Psoas muscle (tissue), 8 donors: ENCODE measurements around the gene PCMTD2. TPM values are rescaled to one million over a fixed set of nuclear protein-coding genes. Genes with fewer than 3 reads are reported as not detected.
A peak's percentile ranks its signal among the peaks of the same experiment; 100 is the strongest.

Experiments
- ATAC-seq, 4 donors: fragments of 200-7000 bp; cut with Tn5 transposase; one replicate each; pipeline ENCODE4 v1.9.1; 2020; ENCODE audit warnings: moderate library complexity in 3 of 4, mild to moderate bottlenecking in 2 of 4
- DNase-seq, 2 donors: peaks; one replicate each; pipeline ENCODE4 v3.0.0-alpha.2; 2020
- H3K27ac ChIP-seq: fragments of 200-600 bp; one replicate; pipeline ENCODE4 v1.8.0; 2022
- H3K27me3 ChIP-seq, 3 donors: fragments of 200-600 bp in 1 of 3; one replicate each; pipeline versions ENCODE4 v1.6.1 to v1.8.0; 2013 to 2022; ENCODE audit warnings: low read length in 2 of 3, mild to moderate bottlenecking in 2 of 3, moderate library complexity in 1 of 3; ENCODE audit not compliant: insufficient read depth in 3 of 3
- H3K36me3 ChIP-seq, 2 donors: fragments of 200-600 bp in 1 of 2; one replicate each; pipeline versions ENCODE4 v1.6.1 to v1.8.0; 2013 to 2022; ENCODE audit warnings: low read depth in 1 of 2, mild to moderate bottlenecking in 1 of 2, moderate library complexity in 1 of 2; ENCODE audit not compliant: insufficient read depth in 1 of 2
- H3K4me1 ChIP-seq: fragments of 200-600 bp; one replicate; pipeline ENCODE4 v1.8.0; 2022
- H3K4me3 ChIP-seq: fragments of 200-600 bp; one replicate; pipeline ENCODE4 v1.8.0; 2022; ENCODE audit warnings: mild to moderate bottlenecking
- H3K9me3 ChIP-seq: fragments of 200-600 bp; one replicate; pipeline ENCODE4 v1.8.0; 2022
- CTCF ChIP-seq: fragments of 200-600 bp; IDR thresholded peaks from one replicate; pipeline ENCODE4 v1.8.0; 2022; ENCODE audit warnings: antibody characterized with exemption
- whole genome bisulfite sequencing, 3 donors: extraction: QIAGEN DNeasy Blood & Tissue Kit; methylation state at CpG; one replicate each; pipeline versions ENCODE4 v1.1.6 to v1.1.7; 2013; 5-methylcytosine and 5-hydroxymethylcytosine counted together
- intact Hi-C, 2 donors: fragments of 100-400 bp; cut with DNase I; formaldehyde crosslinking; loops; one replicate each; pipeline versions ENCODE4 v1.11.0 to v1.14.2; 2022
- polyA plus RNA-seq, 3 donors: library from polyadenylated mRNA; stranded (reverse); fragments of 200-250 nt; gene quantifications; one replicate each; pipeline ENCODE4 v1.2.3, GENCODE V29; 2013
- total RNA-seq, 4 donors: library from RNA; stranded (reverse); fragmentation: NEBNext Ultra II Directional in 2 of 4; extraction: Animal tissue kit (Norgen Biotek cat#: 25700) in 2 of 4; gene quantifications; one replicate each; pipeline versions ENCODE4 v1.2.1 to v1.2.4, GENCODE V29; 2021 to 2023
- donor health status: healthy with polysubstance abuse.
- donor health status: DM: no; HTN: no; CAD: no; lungs with moderate emphysema.
- donor health status: Bipolar disorder and iron deficiency.
- donor health status: healthy.
- donor health status: DM: yes; HTN: yes; CAD: no.
- donor health status: DM: no; HTN: no; CAD: no.
- donor health status: DM: no; HTN: no; CAD: no.
- donor health status: DM: yes; HTN: yes; CAD: no.

PCMTD2 gene
- total and polyA plus RNA-seq, 7 donors, result 11.7 to 47.3 (median 37.8) TPM

DNA sequence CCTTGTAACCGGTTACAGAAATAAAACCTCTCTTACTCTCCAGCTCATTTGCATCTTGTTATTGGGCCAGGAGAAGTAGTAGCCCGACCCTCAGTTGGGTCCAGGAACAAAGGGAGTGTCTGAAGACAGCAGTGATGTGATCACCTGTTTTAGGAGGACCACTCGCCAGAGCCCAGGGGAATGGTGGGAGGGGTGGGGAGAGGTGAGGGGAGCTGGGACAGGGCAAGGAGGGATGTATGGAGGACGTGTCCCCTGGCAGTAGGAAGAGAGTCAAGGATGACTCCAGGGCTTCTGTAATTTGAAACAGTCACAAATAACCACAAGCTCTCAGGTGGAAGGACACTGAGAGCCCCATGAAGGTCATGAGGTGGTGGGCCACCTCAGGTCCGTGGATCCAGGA, 1.4 kb upstream of the PCMTD2 start:
- Histone ChIP-seq H3K9me3 (no peaks in the 10 kb centered on the region), H3K27ac (no peak overlapping the region), H3K4me1 (peaks cover 28% of the 10 kb centered on the region), H3K27me3 (no peaks in the 10 kb centered on the region), H3K4me3 (no peak overlapping the region), H3K36me3 (no peaks in the 10 kb centered on the region)
- DNase-seq (no peak), ATAC-seq (no peak)
- intact Hi-C loops, result no loop called here
- 79 to 89% (median 80%) methylated on average over 5 of the region's 5 CpGs for WGBS, 3 donors
- TF ChIP-seq CTCF, result no peak

GRCh38 chr20:64254571-64255360, 782 bp upstream of the PCMTD2 start:
- no peak for ATAC-seq
- Histone ChIP-seq H3K27me3 (no peaks in the 10 kb centered on the region), H3K9me3 (no peaks in the 10 kb centered on the region), H3K4me3 (peak overlapping the region; percentile 79), H3K27ac (peak overlapping the region; percentile 91), H3K36me3 (no peaks in the 10 kb centered on the region), H3K4me1 (peaks cover 34% of the 10 kb centered on the region)
- DNase-seq, result no peak
- intact Hi-C loops, result no loop called here
- no peak for TF ChIP-seq CTCF
- WGBS, 3 donors, result 75 to 77% (median 76%) methylated on average over 28 of the region's 28 CpGs

DNA sequence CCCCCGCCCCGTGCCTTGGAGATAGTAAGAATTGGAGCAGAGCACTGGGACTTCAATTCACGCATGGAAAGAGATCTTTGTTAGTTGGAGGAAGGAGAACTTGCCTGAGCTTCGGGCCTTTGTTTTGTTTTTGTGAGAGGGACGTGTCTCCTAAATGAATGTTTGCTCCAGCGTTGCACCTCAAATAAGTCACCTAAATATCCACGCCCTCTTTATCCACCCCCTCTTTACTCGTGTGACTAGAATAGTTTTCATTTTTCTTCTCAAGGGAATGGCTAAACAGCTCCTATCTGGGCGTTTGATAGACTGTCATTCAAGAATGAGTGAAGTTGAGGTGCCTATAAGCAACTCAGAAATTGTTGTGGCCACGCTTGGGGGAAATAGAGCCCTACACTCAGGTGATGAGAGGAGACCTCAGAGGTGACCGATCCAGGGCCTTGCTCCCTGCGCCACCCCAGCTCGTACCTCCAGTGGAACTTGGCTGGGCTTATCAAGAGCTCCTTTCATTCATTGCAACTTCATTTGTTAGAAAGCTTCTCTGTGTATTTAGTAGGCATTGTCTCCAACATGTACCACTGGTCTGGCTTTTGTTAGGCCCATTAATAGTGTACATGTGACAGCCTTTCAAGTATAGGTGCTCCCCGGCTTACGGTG, 861 bp downstream of the PCMTD2 start:
- Histone ChIP-seq H3K27ac (peak overlapping the region; percentile 91), H3K36me3 (no peaks in the 10 kb centered on the region), H3K4me3 (peak overlapping the region; percentile 79), H3K4me1 (peaks cover 47% of the 10 kb centered on the region), H3K9me3 (no peaks in the 10 kb centered on the region), H3K27me3 (no peaks in the 10 kb centered on the region)
- intact Hi-C loops, result no loop called here
- DNase-seq (no peak), ATAC-seq (no peak)
- TF ChIP-seq CTCF, result no peak
- WGBS, 3 donors, result 19 to 23% (median 20%) methylated on average over 15 of the region's 15 CpGs

DNA sequence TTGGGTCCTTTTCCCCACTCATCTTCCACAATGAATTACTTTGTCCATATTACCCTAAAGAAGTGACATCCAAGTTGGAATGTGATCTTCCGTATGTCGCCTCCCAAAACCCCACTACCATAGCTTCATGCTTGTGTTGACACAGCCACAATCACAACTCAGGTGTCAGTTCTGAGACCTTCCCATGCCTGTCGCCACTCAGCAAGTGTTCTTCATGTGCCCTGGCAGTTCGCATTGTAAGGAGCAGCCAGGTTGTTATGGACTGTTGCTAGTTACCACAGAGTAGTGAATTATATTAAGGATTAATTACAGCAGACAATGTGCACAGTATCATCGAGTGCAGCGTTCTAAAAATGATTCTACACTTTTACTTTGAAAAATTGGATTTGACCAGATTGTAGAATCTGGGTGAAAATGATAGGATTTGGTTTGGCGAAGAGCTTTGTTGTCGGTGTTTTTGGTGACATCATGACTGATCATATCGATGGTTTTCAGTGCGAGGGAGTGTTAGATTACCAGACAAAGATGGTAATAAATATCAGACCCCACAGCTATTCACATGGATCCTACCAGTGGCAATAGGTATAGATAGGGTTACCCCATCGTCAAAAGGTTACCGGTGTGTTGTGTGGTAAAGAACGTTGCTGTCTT, 1.7 kb downstream of the PCMTD2 start:
- 56 to 73% (median 69%) methylated on average over 13 of the region's 13 CpGs for WGBS, 3 donors
- Histone ChIP-seq H3K4me3 (peak overlapping the region; percentile 79), H3K36me3 (no peaks in the 10 kb centered on the region), H3K27me3 (no peaks in the 10 kb centered on the region), H3K27ac (peak overlapping the region; percentile 91), H3K4me1 (peaks cover 55% of the 10 kb centered on the region), H3K9me3 (no peaks in the 10 kb centered on the region)
- intact Hi-C loops, result no loop called here
- ATAC-seq (no peak), DNase-seq (no peak)
- TF ChIP-seq CTCF, result no peak
